ENCODE measurements around the gene CCDC57.

The CCDC57 gene

GRCh38 chr17:82118168-82118814, 94.4 kb downstream of the CCDC57 start:
- no peak for DNase-seq

GRCh38 chr17:82117139-82118090, 95.2 kb downstream of the CCDC57 start:
- DNase-seq, result no peak

GRCh38 chr17:82116246-82116645, 96.4 kb downstream of the CCDC57 start:
- DNase-seq, result no peak

DNA sequence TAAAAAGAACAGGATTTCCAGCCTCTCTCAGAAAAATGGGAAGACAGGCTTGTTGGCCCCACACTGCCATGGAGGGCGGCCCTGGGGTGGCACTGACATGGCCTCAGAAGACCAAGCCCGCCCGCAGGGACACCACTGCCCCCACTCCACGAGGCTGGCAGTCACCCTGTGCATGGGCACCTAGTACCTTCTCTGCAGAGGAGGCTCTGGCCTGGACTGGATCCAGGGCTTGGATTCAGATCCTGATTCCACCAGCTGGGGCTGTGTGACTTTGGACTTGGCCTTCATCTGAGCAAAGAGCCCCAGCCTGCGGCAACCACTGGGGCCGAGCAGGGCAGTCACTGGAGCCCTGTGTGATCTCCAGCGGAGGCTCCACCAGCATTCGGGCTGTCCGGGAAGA, 97.8 kb downstream of the CCDC57 start:
- DNase-seq, result no peak

GRCh38 chr17:82114447-82114846, 98.2 kb downstream of the CCDC57 start:
- DNase-seq, result no peak

GRCh38 chr17:82113941-82114340, 98.7 kb downstream of the CCDC57 start:
- DNase-seq, result no peak

- DNase-seq, result no peak
These were observed 99.2 kb downstream of the CCDC57 start for GRCh38 chr17:82113422-82113821.

GRCh38 chr17:82112914-82113311, 99.7 kb downstream of the CCDC57 start:
- DNase-seq, result no peak

- DNase-seq, result no peak
These were observed 100.3 kb downstream of the CCDC57 start for GRCh38 chr17:82112181-82112913.

DNA sequence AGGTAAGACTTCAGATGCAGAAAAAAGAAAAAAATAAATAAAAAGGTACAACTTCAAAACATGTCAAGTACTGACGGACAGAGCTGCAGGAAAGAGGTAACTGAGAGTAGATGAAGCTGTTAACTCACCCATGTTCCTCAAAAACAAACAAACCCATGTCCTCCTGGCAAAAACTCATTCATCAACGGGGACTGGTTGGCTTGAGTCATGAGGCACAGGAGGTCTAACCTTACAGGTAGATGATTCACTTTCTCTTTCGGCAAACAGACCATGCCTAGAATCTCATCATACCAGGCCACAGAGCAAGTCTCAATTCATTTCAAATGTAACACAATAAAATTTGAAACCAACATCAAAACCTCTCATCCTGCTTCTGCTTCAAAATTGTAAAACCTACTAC, 102.3 kb downstream of the CCDC57 start:
- no peak for DNase-seq

GRCh38 chr17:82108961-82109475, 103.6 kb downstream of the CCDC57 start:
- DNase-seq, result no peak

GRCh38 chr17:82108496-82108945, 104.1 kb downstream of the CCDC57 start:
- DNase-seq, result no peak

DNA sequence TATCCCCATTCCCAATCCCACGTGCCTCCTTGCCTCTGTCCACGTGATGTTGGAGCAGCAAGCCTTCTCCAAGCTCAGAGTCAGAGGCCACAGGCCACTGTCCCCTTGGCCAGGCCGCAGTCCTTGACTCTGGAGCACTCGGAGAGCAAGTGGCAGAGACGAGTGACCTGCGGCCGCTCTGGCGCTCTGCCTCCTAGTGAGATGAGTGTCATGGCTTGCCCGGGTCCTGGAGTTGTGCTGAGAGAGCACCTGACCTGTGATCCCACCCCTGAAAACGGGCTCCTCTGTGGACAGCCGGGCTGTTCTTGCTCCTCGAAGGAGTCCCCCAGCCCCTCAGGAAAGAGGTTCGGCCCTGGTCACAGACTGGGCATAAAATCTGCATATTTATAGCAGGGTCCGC, 104.6 kb downstream of the CCDC57 start:
- no peak for DNase-seq

GRCh38 chr17:82107341-82107860, 105.2 kb downstream of the CCDC57 start:
- peak in 1 of 2 experiments; percentile 10 for DNase-seq

- no peak for DNase-seq
These were observed 105.8 kb downstream of the CCDC57 start for GRCh38 chr17:82106688-82107305.

GRCh38 chr17:82105882-82106687, 106.6 kb downstream of the CCDC57 start:
- DNase-seq, result peak; percentile 64 to 80

DNA sequence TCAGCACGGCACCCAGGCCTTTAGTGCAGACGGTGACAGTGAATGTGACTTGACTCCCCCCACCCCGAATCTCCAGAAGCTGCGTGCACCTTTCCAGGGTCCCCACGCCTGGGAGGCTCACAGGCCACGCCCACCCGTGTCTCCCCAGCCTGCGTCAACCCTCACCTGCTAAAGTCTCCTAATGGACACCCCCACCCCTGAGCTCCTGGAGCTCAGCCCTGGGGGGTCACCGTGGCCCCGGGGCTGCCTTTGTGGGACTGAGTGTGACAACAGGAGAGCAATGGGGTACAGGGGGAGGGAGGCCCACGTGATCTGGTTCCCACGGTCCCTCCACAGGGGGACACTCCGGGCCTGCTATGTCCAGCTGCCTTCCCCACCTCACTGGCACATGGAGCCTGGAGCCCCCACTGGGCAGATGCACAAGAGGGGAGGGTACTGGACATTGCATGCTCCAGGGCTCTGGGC, 107.2 kb downstream of the CCDC57 start:
- DNase-seq, result no peak

- no peak for DNase-seq
These were observed 107.7 kb downstream of the CCDC57 start for GRCh38 chr17:82104797-82105416.

GRCh38 chr17:82103553-82104451, 108.8 kb downstream of the CCDC57 start:
- DNase-seq, result no peak

Measured in SW 1271 (cell line).